Testis (tissue), 2 donors: Measurements from ENCODE around the gene OXLD1.

ENCODE experiments used
- POLR2A ChIP-seq: fragments of 450-650 bp; IDR thresholded peaks from one replicate; pipeline ENCODE4 v1.6.1; 2017; ENCODE audit warnings: antibody characterized with exemption, mild to moderate bottlenecking, moderate library complexity
- TF ChIP-seq, protein P1 (sequence below), 3 experiments: fragments of 450-650 bp in 2 of 3; fragments of 200-600 bp in 1 of 3; sonication (generic) in 1 of 3; IDR thresholded peaks; one replicate each; pipeline ENCODE4 v1.5.1; 2016 to 2019; ENCODE audit warnings: antibody characterized with exemption in 3 of 3, mild to moderate bottlenecking in 2 of 3, moderate library complexity in 1 of 3

DNA sequence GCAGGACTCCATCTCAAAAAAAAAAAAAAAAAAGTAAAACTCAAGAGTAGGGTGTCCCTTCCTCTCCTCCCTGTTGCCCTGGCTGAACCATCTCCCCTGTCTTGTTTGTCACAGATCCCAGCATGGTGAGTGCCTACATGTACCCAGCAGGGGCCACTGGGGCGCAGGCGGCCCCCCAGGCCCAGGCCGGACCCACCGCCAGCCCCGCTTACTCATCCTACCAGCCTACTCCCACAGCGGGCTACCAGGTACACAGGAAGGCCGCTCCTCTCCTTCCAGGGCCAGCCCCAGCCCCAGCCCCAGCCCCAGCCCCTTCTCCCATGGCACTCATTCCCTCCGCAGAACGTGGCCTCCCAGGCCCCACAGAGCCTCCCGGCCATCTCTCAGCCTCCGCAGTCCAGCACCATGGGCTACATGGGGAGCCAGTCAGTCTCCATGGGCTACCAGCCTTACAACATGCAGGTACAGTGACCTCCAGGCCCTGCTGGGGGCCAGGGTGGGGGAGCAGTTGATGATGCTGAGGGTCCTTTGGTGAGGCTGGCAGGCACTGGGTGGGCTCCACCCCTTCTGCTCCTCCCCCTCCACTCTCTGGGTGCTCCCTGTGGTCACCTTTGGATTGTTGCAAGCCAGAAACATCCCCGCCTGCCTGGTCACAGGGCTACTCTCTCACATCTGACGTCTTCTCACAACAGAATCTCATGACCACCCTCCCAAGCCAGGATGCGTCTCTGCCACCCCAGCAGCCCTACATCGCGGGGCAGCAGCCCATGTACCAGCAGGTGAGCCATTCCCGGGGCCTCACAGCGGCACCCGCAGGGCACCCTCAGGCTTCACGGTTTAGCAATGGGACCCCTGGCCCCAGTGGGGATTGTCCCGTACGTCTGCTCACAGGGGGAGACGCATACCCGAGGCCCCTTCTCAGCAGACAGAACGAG is 34.2 kb upstream of the OXLD1 start:
- TF ChIP-seq, protein P1, sequence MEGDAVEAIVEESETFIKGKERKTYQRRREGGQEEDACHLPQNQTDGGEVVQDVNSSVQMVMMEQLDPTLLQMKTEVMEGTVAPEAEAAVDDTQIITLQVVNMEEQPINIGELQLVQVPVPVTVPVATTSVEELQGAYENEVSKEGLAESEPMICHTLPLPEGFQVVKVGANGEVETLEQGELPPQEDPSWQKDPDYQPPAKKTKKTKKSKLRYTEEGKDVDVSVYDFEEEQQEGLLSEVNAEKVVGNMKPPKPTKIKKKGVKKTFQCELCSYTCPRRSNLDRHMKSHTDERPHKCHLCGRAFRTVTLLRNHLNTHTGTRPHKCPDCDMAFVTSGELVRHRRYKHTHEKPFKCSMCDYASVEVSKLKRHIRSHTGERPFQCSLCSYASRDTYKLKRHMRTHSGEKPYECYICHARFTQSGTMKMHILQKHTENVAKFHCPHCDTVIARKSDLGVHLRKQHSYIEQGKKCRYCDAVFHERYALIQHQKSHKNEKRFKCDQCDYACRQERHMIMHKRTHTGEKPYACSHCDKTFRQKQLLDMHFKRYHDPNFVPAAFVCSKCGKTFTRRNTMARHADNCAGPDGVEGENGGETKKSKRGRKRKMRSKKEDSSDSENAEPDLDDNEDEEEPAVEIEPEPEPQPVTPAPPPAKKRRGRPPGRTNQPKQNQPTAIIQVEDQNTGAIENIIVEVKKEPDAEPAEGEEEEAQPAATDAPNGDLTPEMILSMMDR (IDR thresholded peaks at IDR 0.05) = no peak
- no peak for TF ChIP-seq POLR2A
